A673 (cell line): ENCODE data around the gene MMEL1. TPM values are rescaled to one million over a fixed set of nuclear protein-coding genes. Genes with fewer than 3 reads are reported as not detected.

ENCODE experiments used
- BruUV-seq: library from RNA; stranded (reverse); fragments of 400-500 nt; replicated peaks from 2 replicates; lab custom pipeline; 2021; lab: Mats Ljungman, UMichigan
- CTCF ChIA-PET: fragments of 300-600 bp; sonication (Branson Sonifier 250); formaldehyde crosslinking; loops from one replicate; lab custom pipeline; 2022; ENCODE audit warnings: antibody characterized with exemption; lab: Charles Lee
- POLR2A ChIA-PET: fragments of 300-600 bp; sonication (Branson Sonifier 250); formaldehyde crosslinking; loops from one replicate; lab custom pipeline; 2022; ENCODE audit warnings: antibody characterized with exemption; ENCODE audit not compliant: low non-redundant PET; lab: Charles Lee
- DNase-seq: peaks from one replicate; pipeline ENCODE4 v3.0.0-alpha.2; 2015; ENCODE audit warnings: low spot score
- H3K27ac ChIP-seq: fragments of 200-600 bp; sonication (generic); 2 replicates; pipeline ENCODE4 v1.5.1; 2016; ENCODE audit warnings: mixed run types, low read depth, mild to moderate bottlenecking, mixed read lengths, antibody characterized with exemption, low read length; ENCODE audit not compliant: poor library complexity, severe bottlenecking
- H3K27me3 ChIP-seq: fragments of 200-600 bp; sonication (generic); replicated peaks from 2 replicates; pipeline ENCODE4 v1.6.1; 2017; ENCODE audit warnings: mixed run types, low read depth, mild to moderate bottlenecking, mixed read lengths, antibody characterized with exemption, low read length; ENCODE audit not compliant: insufficient read depth, poor library complexity
- H3K36me3 ChIP-seq: fragments of 200-600 bp; sonication (generic); 2 replicates; pipeline ENCODE4 v1.6.1; 2016; ENCODE audit warnings: mixed run types, mild to moderate bottlenecking, mixed read lengths, antibody characterized with exemption, low read length; ENCODE audit not compliant: insufficient read depth, poor library complexity, severe bottlenecking
- H3K4me1 ChIP-seq: fragments of 200-600 bp; sonication (generic); 2 replicates; pipeline ENCODE4 v1.6.1; 2017; ENCODE audit warnings: mixed run types, mild to moderate bottlenecking, mixed read lengths, antibody characterized with exemption, low read length; ENCODE audit not compliant: insufficient read depth, poor library complexity, severe bottlenecking
- H3K4me3 ChIP-seq: fragments of 200-600 bp; sonication (generic); 2 replicates; pipeline ENCODE4 v1.5.1; 2016; ENCODE audit warnings: low read depth, mixed run types, mild to moderate bottlenecking, mixed read lengths, low read length; ENCODE audit not compliant: poor library complexity, severe bottlenecking
- H3K9me3 ChIP-seq: fragments of 200-600 bp; sonication (generic); 2 replicates; pipeline ENCODE4 v1.6.1; 2016; ENCODE audit warnings: mixed run types, low read depth, mild to moderate bottlenecking, mixed read lengths, antibody characterized with exemption, low read length; ENCODE audit not compliant: poor library complexity, severe bottlenecking
- CTCF ChIP-seq: fragments of 300-800, 200-600 bp; sonication (generic); conservative IDR thresholded peaks from 2 replicates; pipeline ENCODE4 v1.5.1; 2017; ENCODE audit warnings: low read depth, mild to moderate bottlenecking, antibody characterized with exemption, low read length, moderate library complexity, mixed read lengths
- EZH2 ChIP-seq: fragments of 200-600 bp; sonication (generic); IDR thresholded peaks from 2 replicates; pipeline ENCODE4 v1.6.1; 2017; ENCODE audit warnings: borderline replicate concordance, low read depth, mild to moderate bottlenecking, mixed read lengths, antibody characterized with exemption, low read length; ENCODE audit not compliant: poor library complexity, severe bottlenecking
- intact Hi-C: fragments of 100-400 bp; cut with micrococcal nuclease; formaldehyde crosslinking; loops from one replicate; pipeline ENCODE4 v1.10.0; 2022; ENCODE audit not compliant: unreplicated experiment
- total RNA-seq: library from RNA; stranded (reverse); gene quantifications from 2 replicates; pipeline ENCODE4 v1.2.3, GENCODE V29; 2021

Gene MMEL1
- total RNA-seq, 1 experiment from 2014 or later: not detected

GRCh38 chr1:2596530-2597333, 36.1 kb downstream of the MMEL1 start:
- intact Hi-C loops: no loop called here
- TF ChIP-seq EZH2: no peak
- TF ChIP-seq CTCF: no peak
- Histone ChIP-seq H3K27ac (no peak overlapping the region), H3K4me1 (peaks cover 8% of the 10 kb centered on the region), H3K4me3 (no peak overlapping the region), H3K27me3 (peaks cover 5% of the 10 kb centered on the region), H3K36me3 (no peaks in the 10 kb centered on the region), H3K9me3 (no peaks in the 10 kb centered on the region)
- POLR2A ChIA-PET: no interaction called here
- DNase-seq: no peak
- no TSS peak for BruUV-seq
- CTCF ChIA-PET: no interaction called here

GRCh38 chr1:2595812-2596529, 36.8 kb downstream of the MMEL1 start:
- DNase-seq: no peak
- Histone ChIP-seq H3K36me3 (no peaks in the 10 kb centered on the region), H3K4me1 (peaks cover 8% of the 10 kb centered on the region), H3K27me3 (peaks cover 4% of the 10 kb centered on the region), H3K9me3 (no peaks in the 10 kb centered on the region), H3K27ac (no peak overlapping the region), H3K4me3 (no peak overlapping the region)
- POLR2A ChIA-PET: no interaction called here
- CTCF ChIA-PET: no interaction called here
- TF ChIP-seq EZH2 (no peak), CTCF (no peak)
- no TSS peak for BruUV-seq
- intact Hi-C loops: no loop called here

- no peak overlapping the region for H3K4me3 ChIP-seq
- intact Hi-C loops: no loop called here
- no peaks in the 10 kb centered on the region for H3K9me3 ChIP-seq
- no peaks in the 10 kb centered on the region for H3K36me3 ChIP-seq
- H3K27ac ChIP-seq: no peak overlapping the region
- no peak for DNase-seq
- POLR2A ChIA-PET: no interaction called here
- CTCF ChIA-PET: no interaction called here
- TF ChIP-seq EZH2: no peak
- no peak for TF ChIP-seq CTCF
- no TSS peak for BruUV-seq
- no peaks in the 10 kb centered on the region for H3K27me3 ChIP-seq
- peaks cover 8% of the 10 kb centered on the region for H3K4me1 ChIP-seq
These were observed 37.5 kb downstream of the MMEL1 start for GRCh38 chr1:2595261-2595811.
